Measurements from ENCODE around the gene EXD3. TPM values are rescaled to one million over a fixed set of nuclear protein-coding genes. Genes with fewer than 3 reads are reported as not detected.
"Not testable (repeated sequence)": the region's sequence is repeated elsewhere in the genome, so short reads cannot be mapped to it uniquely, and the experiment has no call there.

EXD3 gene
- total RNA-seq, 1 experiment from 2014 or later = 14.1 TPM

GRCh38 chr9:137411260-137411644 is 11.7 kb downstream of the EXD3 start:
- no peak for DNase-seq (ENCODE audit: low spot score)

DNA sequence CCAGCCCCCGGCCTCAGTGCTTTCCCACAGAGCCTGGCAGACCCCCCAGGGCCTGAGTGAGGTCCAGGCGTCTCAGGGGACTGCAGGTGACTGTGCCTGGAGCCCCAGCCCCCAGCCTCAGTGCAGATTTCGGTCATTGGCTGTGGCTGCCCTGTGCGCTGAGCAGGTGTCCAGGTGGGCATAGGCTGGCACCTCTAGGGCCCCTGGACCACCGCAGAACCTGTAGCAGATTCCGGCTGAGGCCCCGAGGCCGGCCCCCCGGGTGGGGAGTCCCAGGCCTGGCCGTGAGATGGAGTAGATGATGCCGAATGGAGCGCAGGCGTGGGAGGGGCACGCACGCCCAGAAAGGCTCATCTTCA is 12.1 kb downstream of the EXD3 start:
- no peak for DNase-seq (ENCODE audit: low spot score)

- DNase-seq (ENCODE audit: low spot score) = not testable (repeated sequence)
Observed at GRCh38 chr9:137410236-137410890, 12.6 kb downstream of the EXD3 start.

DNA sequence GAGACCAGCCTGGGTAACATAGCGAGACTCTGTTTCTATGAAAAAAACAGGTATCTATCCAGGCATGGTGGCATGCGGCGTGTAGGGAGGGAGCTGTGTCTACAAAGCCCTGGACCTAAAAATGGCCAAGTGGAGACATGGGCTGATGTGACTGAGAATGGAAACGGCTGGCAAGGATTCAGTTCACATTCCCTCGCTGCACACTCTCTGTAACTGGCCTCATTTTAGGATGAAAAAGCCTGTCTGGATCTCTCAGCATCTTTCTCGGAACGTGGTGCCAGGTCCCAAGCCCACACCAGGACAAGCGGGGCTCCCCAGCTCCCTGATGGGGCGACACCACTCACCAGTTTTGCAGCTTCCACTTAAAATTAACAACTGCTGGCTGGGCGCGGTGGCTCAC is 13.4 kb downstream of the EXD3 start:
- no peak for DNase-seq (ENCODE audit: low spot score)

GRCh38 chr9:137408651-137409405 is 14.1 kb downstream of the EXD3 start:
- DNase-seq (ENCODE audit: low spot score) = no peak

DNA sequence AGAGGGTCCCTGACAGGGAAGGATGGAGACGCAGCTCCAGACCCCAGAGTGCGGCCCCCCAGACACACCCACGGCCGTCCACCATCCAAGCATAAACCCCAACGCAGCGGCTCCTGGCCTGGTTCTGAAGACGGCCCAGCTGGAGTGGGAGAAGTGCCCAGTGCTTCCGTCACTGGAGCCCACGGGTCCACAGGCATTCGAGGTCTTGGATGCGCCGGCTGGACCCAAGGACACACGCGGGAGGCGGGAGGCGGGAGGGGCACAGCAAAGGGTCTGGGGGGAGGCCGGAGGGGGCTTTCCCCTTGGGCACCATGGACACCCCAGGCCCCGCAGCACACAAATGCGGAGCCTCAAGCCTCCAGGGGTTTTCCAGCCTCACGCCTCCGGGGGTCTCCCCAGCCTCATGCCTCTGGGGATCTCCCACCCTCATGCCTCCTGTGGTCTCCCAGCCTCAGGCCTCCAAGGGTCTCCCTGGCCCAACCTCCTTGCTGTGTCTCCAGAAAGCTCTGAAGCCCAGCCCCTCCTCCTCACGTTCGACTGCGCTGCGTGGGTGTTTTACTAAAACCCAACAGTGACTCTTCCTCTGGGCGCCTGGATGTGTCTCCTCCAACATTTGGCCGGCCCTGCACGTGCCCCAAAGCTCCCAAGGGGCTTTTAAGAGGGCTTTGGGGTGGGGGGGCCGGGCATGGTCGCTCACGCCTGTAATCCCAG is 15.2 kb downstream of the EXD3 start:
- DNase-seq (ENCODE audit: low spot score) = no peak

- peak; percentile 69 for DNase-seq (ENCODE audit: low spot score)
Observed at GRCh38 chr9:137406876-137407589, 15.9 kb downstream of the EXD3 start.

DNA sequence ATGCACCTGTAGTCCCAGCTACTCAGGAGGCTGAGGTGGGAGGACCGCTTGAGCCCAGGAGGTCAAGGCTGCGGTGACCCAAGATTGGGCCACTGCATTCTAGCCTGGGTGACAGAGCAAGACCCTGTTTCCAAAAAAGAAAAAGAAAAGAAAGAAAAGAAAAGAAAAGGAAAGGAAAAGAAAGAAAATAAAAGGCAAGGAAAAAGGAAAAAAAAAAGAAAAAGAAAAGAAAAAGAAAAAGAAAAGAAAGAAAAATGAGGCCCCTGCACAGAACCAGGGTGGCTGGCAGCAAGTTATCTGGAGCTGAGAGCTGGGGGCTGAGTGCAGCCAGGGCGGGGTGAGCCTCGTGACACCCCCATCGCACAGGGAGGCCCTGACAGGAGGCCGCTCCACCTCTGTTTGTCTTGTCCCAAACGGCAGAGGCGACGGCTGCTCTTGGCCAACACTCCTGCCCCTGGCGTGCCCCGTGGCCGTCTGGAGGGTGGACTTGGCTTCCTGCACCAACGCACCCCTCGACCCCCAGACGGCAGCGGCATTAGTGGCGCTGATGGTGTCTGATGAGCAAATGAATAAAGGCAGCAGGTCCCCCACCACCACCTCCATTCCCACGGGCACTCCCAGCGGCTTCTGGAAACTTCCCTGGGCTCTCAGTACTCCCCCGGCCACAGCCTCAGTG is 16.7 kb downstream of the EXD3 start:
- DNase-seq (ENCODE audit: low spot score) = no peak

GRCh38 chr9:137405677-137406081 is 17.3 kb downstream of the EXD3 start:
- no peak for DNase-seq (ENCODE audit: low spot score)

DNA sequence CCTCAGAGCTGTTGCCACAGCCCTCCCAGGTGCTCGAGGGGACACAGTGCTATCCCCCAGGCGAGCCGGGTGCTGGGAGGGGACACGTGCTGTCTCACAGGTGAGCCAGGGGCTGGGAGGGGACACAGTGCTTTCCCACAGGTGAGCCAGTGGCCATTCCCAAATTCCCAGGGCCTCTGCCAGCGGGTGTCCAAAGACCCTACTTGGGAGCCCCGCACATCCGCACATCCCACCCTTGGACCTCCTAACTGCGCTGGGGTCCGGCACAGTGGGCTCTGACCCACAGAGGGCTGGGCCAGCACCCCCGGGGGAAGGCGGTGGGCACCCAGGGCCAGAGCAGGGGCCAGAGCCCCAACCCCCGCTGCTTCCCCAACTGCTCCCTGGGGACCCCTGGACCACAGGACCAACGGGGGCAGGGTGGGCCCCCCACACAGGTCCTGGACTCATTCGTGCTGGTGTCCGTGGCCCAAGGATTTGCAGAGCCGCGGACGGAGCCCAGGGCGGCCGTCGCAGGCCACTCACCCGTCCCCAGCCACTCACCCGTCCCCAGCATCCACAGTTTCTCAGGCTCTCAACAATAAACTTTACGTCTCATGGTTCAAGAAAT is 17.9 kb downstream of the EXD3 start:
- no peak for DNase-seq (ENCODE audit: low spot score)

GRCh38 chr9:137403269-137403668 is 19.7 kb downstream of the EXD3 start:
- no peak for DNase-seq (ENCODE audit: low spot score)

GRCh38 chr9:137402746-137403145 is 20.2 kb downstream of the EXD3 start:
- DNase-seq (ENCODE audit: low spot score) = no peak

GRCh38 chr9:137398561-137399468 is 24.1 kb downstream of the EXD3 start:
- no peak for DNase-seq (ENCODE audit: low spot score)

GRCh38 chr9:137397675-137398423 is 25.1 kb downstream of the EXD3 start:
- DNase-seq (ENCODE audit: low spot score) = no peak

DNA sequence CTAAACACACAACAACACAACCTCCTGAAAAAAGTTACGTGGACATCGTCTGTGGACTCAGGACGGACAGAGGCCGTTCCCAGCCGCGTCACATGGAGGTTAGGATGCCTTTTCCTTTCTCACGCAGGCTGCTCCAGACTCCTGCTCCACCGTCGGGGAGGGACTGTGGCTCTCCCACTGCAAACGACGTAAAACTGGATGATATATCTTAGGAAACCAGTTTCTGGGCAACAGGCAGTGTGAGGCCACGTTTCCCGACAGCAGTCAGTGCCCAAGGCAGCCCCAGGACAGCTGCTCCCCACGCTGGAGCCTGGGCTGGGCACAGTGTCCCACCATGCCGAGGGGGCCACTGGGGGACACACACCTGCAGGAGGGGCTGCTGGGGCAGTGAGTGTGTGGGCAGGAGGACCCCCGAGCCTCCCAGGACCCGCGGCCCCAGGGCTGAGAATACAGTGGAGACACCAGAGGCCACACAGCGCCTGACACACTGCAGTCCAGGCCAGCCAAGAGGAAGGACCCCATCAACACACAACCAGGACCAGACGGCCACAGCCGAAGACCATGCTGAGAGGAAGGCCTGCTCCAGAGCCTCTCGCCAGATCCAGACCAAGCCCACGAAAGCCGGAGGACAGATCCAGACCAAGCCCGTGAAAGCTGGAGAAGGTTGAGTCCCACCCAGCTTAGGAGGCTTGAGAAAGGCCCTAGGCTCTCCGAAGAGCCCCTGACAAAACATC is 26.2 kb downstream of the EXD3 start:
- DNase-seq (ENCODE audit: low spot score) = no peak

GRCh38 chr9:137396227-137396626 is 26.7 kb downstream of the EXD3 start:
- DNase-seq (ENCODE audit: low spot score) = no peak

- DNase-seq (ENCODE audit: low spot score) = no peak
Observed at GRCh38 chr9:137395666-137396010, 27.3 kb downstream of the EXD3 start.

GRCh38 chr9:137394866-137395665 is 27.9 kb downstream of the EXD3 start:
- no peak for DNase-seq (ENCODE audit: low spot score)
